HG02852 (cell line): ENCODE measurements around the gene MACC1.
A peak's percentile ranks its signal among the peaks of the same experiment; 100 is the strongest.

ENCODE experiments used
- ATAC-seq: cut with Tn5 transposase; IDR thresholded peaks from one replicate; pipeline ENCODE4 v1.9.1; 2021; ENCODE audit warnings: mild to moderate bottlenecking, moderate library complexity; ENCODE audit not compliant: unreplicated experiment

Gene MACC1

GRCh38 chr7:20217193-20217948 lies at the start of gene MACC1:
TSS of gene MACC1 (minus strand) at chr7:20217384. CDS start at chr7:20161862, 55,522 bp downstream.
- ATAC-seq: peak; percentile 39

- no peak for ATAC-seq
Observed at GRCh38 chr7:20264623-20265022, 47.4 kb upstream of the MACC1 start.

GRCh38 chr7:20260223-20260622 lies 43.0 kb upstream of the MACC1 start:
- ATAC-seq: no peak

GRCh38 chr7:20257212-20257611 lies 40.0 kb upstream of the MACC1 start:
- no peak for ATAC-seq

- no peak for ATAC-seq
Observed at GRCh38 chr7:20249920-20250319, 32.7 kb upstream of the MACC1 start.

GRCh38 chr7:20249376-20249775 lies 32.2 kb upstream of the MACC1 start:
- no peak for ATAC-seq

GRCh38 chr7:20246236-20246635 lies 29.1 kb upstream of the MACC1 start:
- ATAC-seq: no peak

GRCh38 chr7:20244334-20245120 lies 27.3 kb upstream of the MACC1 start:
- no peak for ATAC-seq

GRCh38 chr7:20241911-20242261 lies 24.7 kb upstream of the MACC1 start:
- ATAC-seq: peak; percentile 35

- no peak for ATAC-seq
Observed at GRCh38 chr7:20241194-20241910, 24.2 kb upstream of the MACC1 start.

GRCh38 chr7:20240080-20240926 lies 23.1 kb upstream of the MACC1 start:
- peak; percentile 53 for ATAC-seq

- peak; percentile 79 for ATAC-seq
Observed at GRCh38 chr7:20238754-20239324, 21.7 kb upstream of the MACC1 start.

GRCh38 chr7:20238194-20238753 lies 21.1 kb upstream of the MACC1 start:
- ATAC-seq: no peak

- no peak for ATAC-seq
Observed at GRCh38 chr7:20237464-20238193, 20.4 kb upstream of the MACC1 start.

GRCh38 chr7:20236790-20237189 lies 19.6 kb upstream of the MACC1 start:
- no peak for ATAC-seq

GRCh38 chr7:20236043-20236442 lies 18.9 kb upstream of the MACC1 start:
- ATAC-seq: no peak

GRCh38 chr7:20235288-20235687 lies 18.1 kb upstream of the MACC1 start:
- ATAC-seq: no peak

GRCh38 chr7:20233362-20233761 lies 16.2 kb upstream of the MACC1 start:
- no peak for ATAC-seq

- ATAC-seq: no peak
Observed at GRCh38 chr7:20232848-20233247, 15.7 kb upstream of the MACC1 start.
